Cardiac fibroblast (primary cell): ENCODE data around the gene MPC1L.
"Not testable (repeated sequence)": the region's sequence is repeated elsewhere in the genome, so short reads cannot be mapped to it uniquely, and the experiment has no call there.

Experiments used
- DNase-seq, 2 donors: peaks; one replicate each; pipeline versions ENCODE4 v3.0.0 to v3.0.0-alpha.2; 2010; ENCODE audit warnings: low read depth in 2 of 2
- H3K4me3 ChIP-seq, 2 donors: replicated peaks in 1 of 2; 1 replicate in 1 of 2; 2 replicates in 1 of 2; pipeline ENCODE4 v1.5.1; 2011; ENCODE audit warnings: low read depth in 2 of 2, low read length in 2 of 2, mild to moderate bottlenecking in 2 of 2, moderate library complexity in 1 of 2
- TF ChIP-seq, protein P1 (sequence below): IDR thresholded peaks from one replicate; pipeline ENCODE4 v1.5.1; 2011; ENCODE audit warnings: low read depth, mild to moderate bottlenecking, low read length, inconsistent platforms

MPC1L gene

DNA sequence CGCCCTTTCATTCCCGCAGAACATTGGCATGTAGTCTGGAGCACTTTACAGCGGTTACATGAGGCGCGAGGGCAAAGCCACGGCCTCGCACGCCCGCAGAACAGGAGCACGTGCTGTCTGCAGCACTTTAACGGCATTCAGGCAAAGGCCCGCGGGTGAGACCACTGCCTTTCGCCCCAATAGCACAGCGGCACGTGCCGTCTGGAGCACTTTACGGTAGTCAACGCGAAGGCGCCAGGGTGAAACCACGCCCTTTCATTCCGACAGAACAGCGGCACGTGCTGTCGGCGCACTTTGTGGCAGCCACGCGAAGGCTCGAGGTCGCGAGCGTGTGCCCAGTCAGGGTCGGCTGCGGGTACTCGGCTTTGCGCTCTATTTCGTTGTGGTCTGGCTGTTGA lies at the start of gene MPC1L:
MPC1L (plus strand) TSS at position 290 of the 398 bp plus-strand sequence. CDS start 138 bp downstream, outside the sequence.
- no peak within 1 kb of the TSS for H3K4me3 ChIP-seq
- no peak for DNase-seq
- TF ChIP-seq, protein P1, sequence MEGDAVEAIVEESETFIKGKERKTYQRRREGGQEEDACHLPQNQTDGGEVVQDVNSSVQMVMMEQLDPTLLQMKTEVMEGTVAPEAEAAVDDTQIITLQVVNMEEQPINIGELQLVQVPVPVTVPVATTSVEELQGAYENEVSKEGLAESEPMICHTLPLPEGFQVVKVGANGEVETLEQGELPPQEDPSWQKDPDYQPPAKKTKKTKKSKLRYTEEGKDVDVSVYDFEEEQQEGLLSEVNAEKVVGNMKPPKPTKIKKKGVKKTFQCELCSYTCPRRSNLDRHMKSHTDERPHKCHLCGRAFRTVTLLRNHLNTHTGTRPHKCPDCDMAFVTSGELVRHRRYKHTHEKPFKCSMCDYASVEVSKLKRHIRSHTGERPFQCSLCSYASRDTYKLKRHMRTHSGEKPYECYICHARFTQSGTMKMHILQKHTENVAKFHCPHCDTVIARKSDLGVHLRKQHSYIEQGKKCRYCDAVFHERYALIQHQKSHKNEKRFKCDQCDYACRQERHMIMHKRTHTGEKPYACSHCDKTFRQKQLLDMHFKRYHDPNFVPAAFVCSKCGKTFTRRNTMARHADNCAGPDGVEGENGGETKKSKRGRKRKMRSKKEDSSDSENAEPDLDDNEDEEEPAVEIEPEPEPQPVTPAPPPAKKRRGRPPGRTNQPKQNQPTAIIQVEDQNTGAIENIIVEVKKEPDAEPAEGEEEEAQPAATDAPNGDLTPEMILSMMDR: no peak

DNA sequence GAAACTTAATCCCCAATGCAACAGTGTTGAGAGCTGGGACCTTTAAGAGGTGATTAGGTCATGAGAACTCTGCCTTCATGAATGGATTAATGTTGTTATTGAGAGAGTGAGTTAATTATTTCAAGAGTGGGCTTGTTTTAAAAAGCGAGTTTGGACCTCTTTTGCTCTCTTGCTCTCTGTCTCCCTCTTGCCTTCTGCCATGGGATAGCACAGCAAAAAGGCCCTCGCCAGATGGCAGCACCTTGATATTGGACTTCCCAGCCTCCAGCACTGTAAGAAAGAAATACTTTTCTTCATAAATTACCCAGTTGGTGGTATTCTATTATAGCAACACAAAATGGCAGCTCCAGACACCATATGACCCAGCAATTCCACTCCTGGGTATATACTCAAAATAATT lies 49.5 kb upstream of the MPC1L start:
- no peak overlapping the region for H3K4me3 ChIP-seq
- DNase-seq: peak; percentile 24 to 37
- TF ChIP-seq, protein P1: peak; percentile 76

DNA sequence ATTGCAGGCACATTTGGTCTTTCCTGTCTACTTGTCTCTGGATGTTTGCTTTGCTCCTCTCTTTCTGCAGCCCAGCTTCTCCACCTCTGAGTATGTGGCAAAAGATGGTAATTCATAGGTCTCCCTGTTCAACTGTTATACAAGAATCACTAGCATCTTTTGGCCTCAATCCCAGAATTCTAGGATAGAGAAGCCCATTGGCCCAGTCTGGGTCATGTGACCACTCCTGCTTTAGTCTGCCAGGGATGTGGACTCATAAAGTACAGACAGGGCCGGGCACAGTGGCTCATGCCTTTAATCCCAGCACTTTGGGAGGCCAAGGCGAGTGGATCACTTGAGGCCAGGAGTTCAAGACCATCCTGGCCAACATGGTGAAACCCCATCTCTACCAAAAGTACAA lies 47.8 kb upstream of the MPC1L start:
- H3K4me3 ChIP-seq: not testable (repeated sequence)
- peak; percentile 57 to 63 for DNase-seq

DNA sequence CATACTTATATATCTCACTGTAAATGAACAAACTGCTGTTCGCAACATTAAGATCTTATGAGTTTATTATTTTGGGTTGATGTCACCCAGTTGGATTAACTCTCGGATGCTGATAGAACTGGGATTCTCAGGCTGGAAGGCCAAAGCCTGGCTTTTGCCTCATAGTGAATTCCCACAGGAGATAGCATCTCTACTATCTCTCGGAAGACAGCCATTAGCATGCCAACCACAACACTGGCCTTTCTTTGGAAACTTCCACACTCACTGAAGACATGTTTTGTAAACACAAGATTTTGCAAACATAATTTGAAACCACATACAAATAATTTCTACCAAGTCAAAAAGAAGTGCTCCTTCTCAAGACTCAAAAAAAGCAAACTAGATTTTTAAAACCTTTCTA lies 46.9 kb upstream of the MPC1L start:
- H3K4me3 ChIP-seq: no peak overlapping the region
- DNase-seq: no peak
- TF ChIP-seq, protein P1: no peak

DNA sequence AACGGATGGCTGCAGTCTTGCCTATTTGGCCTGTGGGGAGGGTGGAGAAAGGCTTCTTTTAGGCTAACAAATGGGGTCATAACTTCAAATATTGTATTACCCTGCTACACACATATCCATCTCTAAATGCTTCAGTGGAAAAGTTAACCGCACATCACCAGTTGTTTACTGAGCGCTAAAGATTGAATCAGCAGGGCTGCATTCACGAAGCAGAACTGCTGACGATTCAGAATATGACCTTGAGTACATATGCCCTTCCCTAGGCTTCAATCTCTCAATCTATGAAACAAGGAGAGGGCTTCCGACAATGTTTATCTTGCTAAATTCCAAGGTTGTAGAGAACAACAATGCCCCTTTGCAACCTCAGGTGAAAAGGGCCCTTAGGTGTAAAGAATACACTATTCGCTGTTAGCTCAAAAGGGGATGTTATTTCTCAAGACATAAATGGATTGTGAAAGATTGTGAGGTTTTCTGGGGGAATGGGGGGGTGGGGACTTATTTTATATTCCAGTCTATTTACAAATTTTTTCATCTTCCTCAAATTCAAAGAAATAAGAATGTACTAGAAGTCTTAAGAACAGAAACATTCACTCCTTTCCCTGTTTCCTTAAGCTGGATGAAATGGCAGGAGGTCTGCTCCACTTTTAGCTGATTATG lies 45.1 kb upstream of the MPC1L start:
- H3K4me3 ChIP-seq: no peak overlapping the region
- DNase-seq: no peak
- TF ChIP-seq, protein P1: no peak

DNA sequence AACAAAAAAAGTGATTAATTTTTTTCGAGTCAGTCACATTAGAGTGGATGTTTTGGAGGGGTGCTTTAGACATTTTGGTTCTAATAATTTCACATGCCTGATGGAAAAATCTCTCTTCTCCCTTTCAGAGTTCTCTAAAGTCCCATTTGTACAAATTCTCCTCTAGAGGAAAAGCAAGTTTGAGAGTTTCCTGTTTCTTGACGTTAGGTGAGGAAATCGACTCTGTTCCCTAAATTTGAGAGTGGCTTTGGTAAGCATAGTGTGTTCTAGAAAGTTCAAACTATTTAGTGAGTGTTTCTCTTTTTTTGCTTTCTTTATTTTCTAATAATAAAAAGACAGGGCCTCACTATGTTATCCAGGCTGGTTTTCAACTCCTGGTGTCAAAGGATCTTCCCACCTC lies 44.1 kb upstream of the MPC1L start:
- no peak for DNase-seq
- TF ChIP-seq, protein P1: no peak
- no peak overlapping the region for H3K4me3 ChIP-seq

DNA sequence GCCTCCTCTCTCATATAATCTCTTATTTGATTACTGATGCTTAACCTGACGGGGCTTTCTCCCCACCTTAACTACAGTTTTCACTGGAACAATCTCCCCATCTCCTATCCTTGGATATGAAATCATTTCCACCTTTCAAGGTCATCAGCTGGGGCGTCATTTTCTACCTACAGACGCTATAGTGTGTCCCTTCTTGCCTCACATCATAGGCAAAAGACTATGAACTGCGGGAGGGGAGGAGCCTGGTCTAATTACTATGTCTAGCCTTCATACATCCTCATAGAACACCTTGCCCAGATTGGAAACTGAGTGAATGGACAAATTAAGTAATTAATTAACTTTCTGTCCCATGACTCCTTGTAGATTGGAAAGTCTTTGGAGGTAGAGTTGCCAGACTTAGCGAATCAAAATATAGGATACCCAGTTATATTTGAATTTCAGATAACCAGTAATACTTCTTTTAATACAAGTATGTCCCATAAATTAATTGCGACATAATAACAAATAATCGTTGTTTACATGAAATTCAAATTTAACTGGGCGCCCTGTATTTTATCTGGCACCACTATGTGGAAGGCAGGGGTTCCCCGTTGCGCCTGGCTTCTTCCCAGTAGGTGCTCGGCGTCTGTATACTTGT lies 43.2 kb upstream of the MPC1L start:
- no peak for DNase-seq
- TF ChIP-seq, protein P1: no peak
- H3K4me3 ChIP-seq: peak overlapping the region; percentile 65 to 78
